Gastrocnemius medialis (tissue), 4 donors: ENCODE data around the gene NPIPB8.
"Not testable (repeated sequence)": the region's sequence is repeated elsewhere in the genome, so short reads cannot be mapped to it uniquely, and the experiment has no call there.

ENCODE experiments used
- CTCF ChIP-seq, 5 experiments: fragments of 450-650 bp in 3 of 5; fragments of 200-600 bp in 2 of 5; sonication (generic) in 2 of 5; IDR thresholded peaks in 4 of 5; conservative IDR thresholded peaks in 1 of 5; 1 replicate in 4 of 5; 2 replicates in 1 of 5; pipeline ENCODE4 v1.5.1; 2016 to 2019; ENCODE audit warnings: antibody characterized with exemption in 5 of 5, mild to moderate bottlenecking in 3 of 5, moderate library complexity in 3 of 5
- POLR2A ChIP-seq, 2 donors: fragments of 450-650 bp; IDR thresholded peaks; one replicate each; pipeline ENCODE4 v1.6.1; 2017; ENCODE audit warnings: antibody characterized with exemption in 2 of 2, mild to moderate bottlenecking in 2 of 2, moderate library complexity in 2 of 2

GRCh38 chr16:28608496-28608808 lies 29.4 kb upstream of the NPIPB8 start:
- not testable (repeated sequence) for TF ChIP-seq CTCF (IDR thresholded peaks at IDR 0.05 in 4 of 5, conservative IDR thresholded peaks at IDR 0.05 in 1 of 5); POLR2A (IDR thresholded peaks at IDR 0.05)
